GM20431 (cell line): Measurements from ENCODE around the gene HSH2D.

ENCODE experiments used
- in situ Hi-C: fragments of 300-500 bp; cut with MseI, MboI; formaldehyde crosslinking; loops from one replicate; pipeline ENCODE4 v1.15.0; 2020; ENCODE audit warnings: low sequenced_read_pairs; ENCODE audit not compliant: unreplicated experiment

Gene HSH2D

GRCh38 chr19:16206637-16207036, 63.2 kb downstream of the HSH2D start:
- in situ Hi-C loops = no loop called here

GRCh38 chr19:16207063-16207462, 63.6 kb downstream of the HSH2D start:
- in situ Hi-C loops = no loop called here

- in situ Hi-C loops = no loop called here
These were observed 64.1 kb downstream of the HSH2D start for GRCh38 chr19:16207490-16208025.
